ENCODE measurements around the gene EYA4.

- TF ChIP-seq CTCF (IDR thresholded peaks at IDR 0.05; ENCODE audit: low read length) (no peak), EZH2 (IDR thresholded peaks at IDR 0.05; ENCODE audit: borderline replicate concordance, low read length) (no peak)
Measured at GRCh38 chr6:133380047-133380446, 138.9 kb downstream of the EYA4 start.
